Brain microvascular endothelial cell (primary cell): ENCODE results near the gene TRNAU1AP.

Experiments
- DNase-seq: peaks from one replicate; pipeline ENCODE4 v3.0.0-alpha.2; 2020
- H3K27ac ChIP-seq: fragments of 250-450 bp; sonication (Bioruptor Pico); 2 replicates; pipeline ENCODE4 v1.5.1; 2020; ENCODE audit warnings: mild to moderate bottlenecking, moderate library complexity
- H3K27me3 ChIP-seq: fragments of 250-450 bp; sonication (Bioruptor Pico); replicated peaks from 2 replicates; pipeline ENCODE4 v1.5.1; 2020; ENCODE audit warnings: mild to moderate bottlenecking
- H3K36me3 ChIP-seq: fragments of 250-450 bp; sonication (Bioruptor Pico); replicated peaks from 2 replicates; pipeline ENCODE4 v1.5.1; 2020; ENCODE audit warnings: mild to moderate bottlenecking
- H3K4me3 ChIP-seq: 2 replicates; pipeline ENCODE4 v1.5.1; 2011; ENCODE audit warnings: low read depth, mild to moderate bottlenecking, control low read depth, low read length, moderate library complexity
- CTCF ChIP-seq: IDR thresholded peaks from 2 replicates; pipeline ENCODE4 v1.5.1; 2011; ENCODE audit warnings: low read depth, mild to moderate bottlenecking, moderate library complexity, low read length, control low read depth, inconsistent platforms; ENCODE audit errors: missing control alignments
- in situ Hi-C: cut with HindIII; loops from 2 replicates; pipeline ENCODE4 v1.10.0; 2017; ENCODE audit warnings: low sequenced_read_pairs, low pct_ligation_motif_present

The TRNAU1AP gene

GRCh38 chr1:28507646-28508434 is 45.0 kb upstream of the TRNAU1AP start:
- peak overlapping the region; percentile 88 for H3K27ac ChIP-seq
- H3K27me3 ChIP-seq, result no peaks in the 10 kb centered on the region
- in situ Hi-C loops, result no loop called here
- DNase-seq, result no peak
- H3K36me3 ChIP-seq, result peaks cover 64% of the 10 kb centered on the region
- TF ChIP-seq CTCF, result no peak
- H3K4me3 ChIP-seq, result peak overlapping the region; percentile 96

- peaks cover 70% of the 10 kb centered on the region for H3K36me3 ChIP-seq
- no peak for TF ChIP-seq CTCF
- peak overlapping the region; percentile 88 for H3K27ac ChIP-seq
- in situ Hi-C loops, result no loop called here
- no peak for DNase-seq
- H3K4me3 ChIP-seq, result peak overlapping the region; percentile 96
- no peaks in the 10 kb centered on the region for H3K27me3 ChIP-seq
These were observed 44.5 kb upstream of the TRNAU1AP start for GRCh38 chr1:28508435-28508754.

- in situ Hi-C loops, result no loop called here
- peak overlapping the region; percentile 88 for H3K27ac ChIP-seq
- no peak for DNase-seq
- peaks cover 72% of the 10 kb centered on the region for H3K36me3 ChIP-seq
- no peaks in the 10 kb centered on the region for H3K27me3 ChIP-seq
- peak overlapping the region; percentile 96 for H3K4me3 ChIP-seq
- TF ChIP-seq CTCF, result no peak
These were observed 43.1 kb upstream of the TRNAU1AP start for GRCh38 chr1:28509705-28510272.

- in situ Hi-C loops, result no loop called here
- Histone ChIP-seq H3K36me3 (peaks cover 72% of the 10 kb centered on the region), H3K4me3 (peak overlapping the region; percentile 96), H3K27ac (peak overlapping the region; percentile 88), H3K27me3 (no peaks in the 10 kb centered on the region)
- DNase-seq, result no peak
- TF ChIP-seq CTCF, result no peak
These were observed 42.5 kb upstream of the TRNAU1AP start for GRCh38 chr1:28510273-28510969.

GRCh38 chr1:28510970-28511440 is 41.9 kb upstream of the TRNAU1AP start:
- no peak for DNase-seq
- Histone ChIP-seq H3K36me3 (peaks cover 72% of the 10 kb centered on the region), H3K27me3 (no peaks in the 10 kb centered on the region), H3K27ac (peak overlapping the region; percentile 88), H3K4me3 (no peak overlapping the region)
- no peak for TF ChIP-seq CTCF
- in situ Hi-C loops, result no loop called here
